ENCODE results near the gene ASIC2.
A peak's percentile ranks its signal among the peaks of the same experiment; 100 is the strongest.
"Not testable (repeated sequence)": the region's sequence is repeated elsewhere in the genome, so short reads cannot be mapped to it uniquely, and the experiment has no call there.

ASIC2 gene

DNA sequence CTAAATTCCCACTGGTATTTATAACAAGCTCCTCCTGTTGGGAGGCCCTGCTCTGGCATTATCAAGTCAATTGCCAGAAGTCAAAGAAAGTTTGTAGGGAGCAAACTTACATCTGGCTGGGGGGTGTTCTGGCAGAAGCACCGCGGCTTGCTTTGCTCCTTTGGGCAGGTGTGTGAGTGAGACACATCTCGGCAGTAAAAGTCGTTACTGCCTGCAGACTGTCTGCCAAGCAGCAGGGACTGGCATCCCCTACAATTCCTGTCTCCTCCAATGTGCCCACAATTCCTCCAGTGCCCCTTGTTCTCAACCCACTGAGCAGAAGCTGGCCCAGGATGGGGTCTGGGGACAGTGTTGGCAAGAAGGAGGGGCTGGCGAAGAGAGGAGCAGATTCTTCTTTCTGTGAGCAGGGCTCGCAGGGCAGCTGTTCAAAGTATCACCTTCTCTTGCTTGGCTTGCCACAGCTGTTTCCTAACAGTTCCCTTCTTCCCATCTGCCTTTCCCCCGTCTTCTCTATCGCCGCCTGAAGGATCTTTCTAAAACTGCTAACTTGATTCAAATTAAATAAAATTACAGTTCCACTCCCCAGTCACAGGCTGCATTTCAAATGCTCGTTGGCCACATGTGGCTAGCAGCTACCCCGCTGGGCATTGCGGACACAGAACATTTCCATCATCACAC, 271.2 kb downstream of the ASIC2 start:
- DNase-seq (ENCODE audit: low spot score) = no peak

DNA sequence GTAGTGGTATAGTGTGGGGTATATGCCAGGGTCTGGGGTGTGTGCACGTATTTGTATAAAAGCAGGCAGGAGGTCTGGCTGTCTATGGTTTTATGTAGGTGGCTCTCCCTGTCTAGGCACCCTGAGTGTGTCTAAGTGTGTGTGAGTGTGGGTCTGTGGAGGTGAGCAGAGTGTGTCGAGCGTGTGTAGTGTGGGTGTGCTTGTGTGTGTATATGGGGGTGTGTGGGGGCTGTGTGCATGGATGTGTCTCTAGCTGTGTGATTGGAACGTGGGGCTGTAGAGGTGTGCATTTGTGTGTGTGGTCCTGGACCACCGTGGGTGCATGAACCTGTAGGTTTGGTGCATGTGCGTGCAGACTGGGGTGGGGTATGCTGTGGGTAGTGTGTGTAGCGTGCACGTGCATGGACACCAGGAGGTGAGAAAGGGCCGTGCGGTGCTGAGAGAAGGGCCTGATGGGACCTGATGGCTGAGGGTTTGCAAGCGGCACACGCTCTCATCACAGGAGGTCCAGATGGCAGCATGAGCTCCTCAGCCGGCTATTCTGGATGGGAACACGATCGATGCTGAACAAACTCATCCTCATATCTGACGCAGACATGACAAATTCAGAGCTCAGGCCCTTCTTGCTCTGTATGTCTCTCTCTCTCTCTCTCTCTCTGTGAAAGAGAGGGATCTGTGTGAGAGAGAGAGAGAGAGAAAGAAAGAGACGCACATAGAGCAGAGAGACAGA, 273.8 kb downstream of the ASIC2 start:
- DNase-seq (ENCODE audit: low spot score) = no peak

GRCh38 chr17:33017366-33017765, 275.7 kb downstream of the ASIC2 start:
- DNase-seq (ENCODE audit: low spot score) = no peak

DNA sequence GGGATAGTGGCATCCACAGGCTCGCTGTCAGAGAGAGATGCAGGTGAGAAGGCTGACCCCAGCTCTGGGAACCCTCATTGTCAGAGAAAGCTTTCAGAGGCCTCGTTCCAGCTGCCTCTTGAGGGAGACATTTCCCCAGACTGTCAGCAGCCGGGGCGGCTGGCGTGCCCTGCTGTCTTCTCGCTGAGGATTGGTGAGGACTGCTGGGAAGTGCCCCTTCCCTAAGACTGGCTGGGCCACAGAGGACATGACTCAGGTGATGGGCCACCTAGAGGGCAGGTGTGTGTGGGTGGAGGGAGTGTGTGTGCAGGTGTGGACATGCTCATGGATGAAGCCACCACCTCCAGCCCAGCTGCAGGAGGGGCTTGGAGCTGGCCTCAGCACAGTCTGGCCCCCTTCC, 276.2 kb downstream of the ASIC2 start:
- no peak for DNase-seq (ENCODE audit: low spot score)

DNA sequence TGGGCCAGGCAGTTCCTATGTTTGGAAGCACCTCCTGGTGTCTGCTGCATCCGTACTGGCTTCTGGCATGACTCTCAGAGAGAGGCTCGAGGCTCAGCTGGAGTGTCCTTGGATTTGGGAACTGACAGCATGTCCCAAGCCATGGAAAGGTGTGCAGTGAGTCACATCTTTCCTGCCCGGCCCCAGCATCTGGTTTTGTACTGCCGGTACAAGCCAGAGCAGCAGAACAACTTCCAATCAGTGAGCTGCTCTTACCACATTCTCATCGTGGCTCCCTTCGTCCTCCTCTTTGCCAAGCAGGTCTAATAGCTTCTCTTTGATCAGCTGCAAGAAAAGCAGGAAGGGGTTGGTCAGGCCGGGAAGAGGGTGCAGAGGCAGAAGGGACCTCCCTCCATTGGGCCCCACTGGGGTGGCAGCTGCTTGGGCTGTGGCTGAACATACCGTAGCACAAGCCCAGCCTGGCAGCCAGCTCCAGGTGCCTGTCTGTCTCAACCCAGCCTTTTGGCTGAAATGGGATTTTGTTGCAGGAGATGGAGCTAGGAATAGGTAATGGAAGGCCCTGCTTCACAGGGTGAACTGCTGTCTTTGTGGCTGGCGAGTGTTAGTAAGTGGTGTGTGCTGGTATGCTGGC, 277.3 kb downstream of the ASIC2 start:
- DNase-seq (ENCODE audit: low spot score) = no peak

GRCh38 chr17:33014751-33015150, 278.3 kb downstream of the ASIC2 start:
- DNase-seq (ENCODE audit: low spot score) = no peak

DNA sequence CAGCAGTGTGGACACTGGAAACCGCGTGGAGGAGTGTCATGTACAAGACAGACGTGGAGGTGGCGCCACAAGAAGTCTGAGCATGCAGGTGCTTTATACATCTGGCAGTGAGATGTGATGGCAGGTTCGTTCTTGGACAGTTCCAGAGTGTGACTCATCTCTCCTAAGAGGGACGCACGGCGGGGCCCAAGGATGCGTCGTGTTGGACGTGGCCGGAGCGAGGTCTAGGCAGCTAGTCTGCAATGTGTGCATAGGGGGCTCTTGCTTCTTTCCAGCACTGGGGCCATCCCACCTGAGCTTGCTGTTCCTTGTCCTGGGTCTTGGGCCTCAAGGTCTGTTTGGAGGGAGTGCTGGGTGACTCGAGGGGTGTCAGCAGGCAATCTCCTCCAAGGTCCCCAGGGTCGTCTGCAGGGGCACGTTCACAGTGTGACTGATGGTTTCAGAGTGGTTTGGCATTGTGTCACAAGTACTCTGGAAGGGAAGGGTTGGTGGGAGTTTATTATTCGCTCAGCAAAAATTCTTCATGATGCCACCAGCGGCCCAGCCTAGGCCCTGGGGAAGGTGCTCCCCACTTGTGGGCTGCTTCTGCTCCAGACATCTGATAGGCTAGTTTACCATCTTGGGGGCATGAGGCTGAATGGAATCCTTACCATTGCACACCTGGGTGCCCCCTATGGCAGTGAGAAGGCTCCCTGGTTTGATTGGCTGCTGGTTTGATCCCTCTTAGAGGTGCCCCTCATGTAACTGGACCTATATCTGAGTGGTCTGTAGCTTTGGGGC, 279.3 kb downstream of the ASIC2 start:
- DNase-seq (ENCODE audit: low spot score) = no peak

GRCh38 chr17:33012522-33013033, 280.5 kb downstream of the ASIC2 start:
- no peak for DNase-seq (ENCODE audit: low spot score)

GRCh38 chr17:33009636-33010035, 283.5 kb downstream of the ASIC2 start:
- no peak for DNase-seq (ENCODE audit: low spot score)

DNA sequence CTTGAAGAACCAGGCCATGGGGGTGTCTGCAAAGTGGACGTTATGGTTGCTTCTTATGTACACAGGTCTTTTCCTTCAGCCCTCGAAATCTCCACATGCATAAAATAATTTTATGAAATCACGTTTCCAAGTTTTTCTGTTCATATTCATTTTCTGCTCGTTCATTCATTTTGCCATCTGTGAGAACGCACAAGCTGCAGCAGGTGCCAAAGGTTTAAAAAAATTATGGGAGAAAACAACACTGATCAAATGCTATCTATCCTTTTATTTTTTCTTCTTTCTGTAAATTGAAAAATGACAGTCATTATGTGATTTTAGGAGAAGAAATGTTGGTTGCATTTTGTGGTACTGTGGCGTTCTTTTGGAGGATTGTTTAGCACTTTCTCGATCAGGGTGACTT, 285.9 kb downstream of the ASIC2 start:
- no peak for DNase-seq (ENCODE audit: low spot score)

GRCh38 chr17:33002246-33002645, 290.8 kb downstream of the ASIC2 start:
- DNase-seq (ENCODE audit: low spot score) = no peak

GRCh38 chr17:32998887-32999228, 294.2 kb downstream of the ASIC2 start:
- no peak for DNase-seq (ENCODE audit: low spot score)

GRCh38 chr17:32998111-32998886, 294.8 kb downstream of the ASIC2 start:
- peak; percentile 70 for DNase-seq (ENCODE audit: low spot score)

- DNase-seq (ENCODE audit: low spot score) = no peak
These were observed 297.6 kb downstream of the ASIC2 start for GRCh38 chr17:32995416-32996045.

- no peak for DNase-seq (ENCODE audit: low spot score)
These were observed 299.1 kb downstream of the ASIC2 start for GRCh38 chr17:32993977-32994376.

DNA sequence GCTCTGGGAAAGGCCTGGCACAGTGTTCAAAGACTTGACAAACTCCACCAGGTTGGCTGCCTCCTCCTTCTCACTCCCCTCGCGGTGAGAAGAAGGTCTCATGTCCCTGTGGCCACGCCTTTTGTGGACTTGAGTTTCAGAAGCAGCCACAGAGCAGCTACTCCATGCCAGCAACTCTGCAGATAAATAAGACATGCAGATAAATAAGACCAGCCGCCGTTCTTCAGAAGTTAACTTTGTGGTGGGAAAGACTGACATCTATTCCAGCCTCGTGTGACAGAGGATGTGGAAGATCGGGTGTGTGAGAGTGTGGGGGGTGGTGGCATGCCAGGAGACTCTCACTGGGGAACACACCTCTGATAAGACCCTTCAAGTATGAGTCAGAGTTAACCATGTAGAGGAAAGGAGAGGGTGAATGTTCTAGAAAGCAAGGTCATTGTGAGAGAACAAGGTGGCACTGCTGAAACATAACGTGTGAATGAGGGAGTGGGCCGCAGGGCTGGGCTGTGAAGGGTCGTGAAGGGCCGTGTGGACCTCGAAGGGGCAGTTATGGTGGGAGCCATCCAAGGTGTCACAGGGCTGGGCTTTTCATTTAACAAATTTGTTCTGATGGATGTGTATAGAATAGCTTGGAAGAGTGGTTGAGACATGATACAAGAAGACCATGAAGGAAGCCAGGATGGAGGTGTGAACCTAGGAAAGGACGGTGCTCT, 300.6 kb downstream of the ASIC2 start:
- no peak for DNase-seq (ENCODE audit: low spot score)

GRCh38 chr17:32988481-32989101, 304.5 kb downstream of the ASIC2 start:
- no peak for DNase-seq (ENCODE audit: low spot score)

- not testable (repeated sequence) for DNase-seq (ENCODE audit: low spot score)
These were observed 305.2 kb downstream of the ASIC2 start for GRCh38 chr17:32987868-32988267.

- DNase-seq (ENCODE audit: low spot score) = not testable (repeated sequence)
These were observed 305.7 kb downstream of the ASIC2 start for GRCh38 chr17:32987453-32987805.
